Myocyte (in vitro differentiated cells): ENCODE results near the gene NUMBL. TPM values are rescaled to one million over a fixed set of nuclear protein-coding genes. Genes with fewer than 3 reads are reported as not detected.
"Not testable (repeated sequence)": the region's sequence is repeated elsewhere in the genome, so short reads cannot be mapped to it uniquely, and the experiment has no call there.

Experiments used
- DNase-seq: peaks from one replicate; pipeline ENCODE4 v3.0.0-alpha.2; 2012; ENCODE audit warnings: low read depth
- total RNA-seq: library from RNA; depleted of rRNA; stranded (reverse); fragments of >200 nt; gene quantifications from 2 replicates; pipeline ENCODE4 v1.2.3, GENCODE V29; 2014

NUMBL gene
- total RNA-seq, 1 donor from 2014 or later, result 75.4 TPM

DNA sequence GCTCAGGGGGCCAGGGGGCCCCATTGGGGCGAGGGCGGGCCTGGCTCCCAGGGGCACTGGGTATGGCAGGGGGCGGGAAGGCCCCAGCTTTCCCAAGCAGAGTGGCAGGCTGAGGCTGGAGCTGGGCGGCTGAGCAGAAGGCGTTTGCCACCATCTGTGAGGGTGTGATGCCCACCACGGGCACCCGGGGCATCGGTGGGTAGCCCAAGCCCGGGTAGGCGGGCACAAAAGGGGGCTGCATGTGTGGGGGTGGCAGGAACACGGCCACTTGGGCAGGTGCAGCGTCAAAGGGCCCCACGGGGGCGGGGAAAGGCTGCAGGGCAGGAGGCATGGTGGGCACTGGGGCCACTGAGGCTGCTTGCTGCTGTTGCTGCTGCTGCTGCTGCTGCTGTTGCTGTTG is 22.8 kb downstream of the NUMBL start:
- DNase-seq, result no peak

DNA sequence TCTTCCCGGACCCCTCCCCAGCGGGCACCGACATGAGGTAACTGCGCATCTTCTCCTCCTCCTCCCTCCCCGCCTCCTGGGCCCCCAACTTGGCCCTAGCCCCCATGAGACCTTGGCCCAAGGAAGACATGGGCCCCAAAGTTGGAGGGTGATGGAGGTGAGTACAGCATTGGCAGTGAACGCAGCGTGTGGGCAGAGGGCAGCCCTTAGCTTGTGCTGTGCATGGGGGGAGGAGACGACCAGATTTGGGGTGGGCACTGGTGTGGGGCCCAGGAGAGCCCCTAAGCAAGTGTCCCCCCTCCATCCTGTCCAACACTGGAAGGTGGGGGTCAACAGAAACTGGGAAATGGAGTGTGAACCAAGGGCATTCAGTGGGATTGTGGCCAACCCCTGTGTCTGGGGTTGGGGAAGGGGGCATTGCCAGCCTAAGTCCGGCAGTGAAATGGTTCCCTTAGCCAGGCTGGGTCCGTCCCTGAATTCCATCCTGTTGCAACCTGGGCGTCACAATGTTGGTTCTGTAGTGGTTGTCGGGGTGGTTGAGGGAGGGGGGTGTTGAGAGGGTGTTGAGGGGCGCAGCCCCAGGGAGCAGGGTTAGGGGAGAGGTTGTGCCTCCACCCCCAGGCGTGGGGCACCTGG is 23.5 kb downstream of the NUMBL start:
- DNase-seq, result peak; percentile 6

- peak; percentile 65 for DNase-seq
Measured at GRCh38 chr19:40663695-40664692, 26.5 kb downstream of the NUMBL start.

- peak; percentile 89 for DNase-seq
Measured at GRCh38 chr19:40662925-40663694, 27.3 kb downstream of the NUMBL start.

GRCh38 chr19:40661616-40662015 is 28.8 kb downstream of the NUMBL start:
- no peak for DNase-seq

DNA sequence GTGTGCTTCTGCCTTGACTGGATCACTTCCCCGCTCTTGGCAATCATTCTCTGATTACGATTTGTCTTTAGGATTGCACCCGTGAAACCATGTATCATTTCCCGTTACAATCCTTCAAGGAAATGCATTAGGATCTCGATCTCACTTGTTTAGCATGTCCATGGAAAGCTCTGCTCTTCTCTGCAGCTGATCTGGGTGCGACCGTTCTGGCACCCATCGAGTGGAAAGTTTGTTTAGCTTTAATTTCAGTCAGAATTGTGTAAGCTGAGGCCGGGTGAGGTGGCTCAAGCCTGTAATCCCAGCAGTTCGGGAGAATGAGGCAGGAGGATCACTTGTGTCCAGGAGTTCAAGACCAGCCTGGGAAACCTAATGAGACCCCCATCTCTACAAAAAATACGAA is 30.9 kb downstream of the NUMBL start:
- DNase-seq, result no peak

GRCh38 chr19:40659116-40659515 is 31.3 kb downstream of the NUMBL start:
- DNase-seq, result no peak

DNA sequence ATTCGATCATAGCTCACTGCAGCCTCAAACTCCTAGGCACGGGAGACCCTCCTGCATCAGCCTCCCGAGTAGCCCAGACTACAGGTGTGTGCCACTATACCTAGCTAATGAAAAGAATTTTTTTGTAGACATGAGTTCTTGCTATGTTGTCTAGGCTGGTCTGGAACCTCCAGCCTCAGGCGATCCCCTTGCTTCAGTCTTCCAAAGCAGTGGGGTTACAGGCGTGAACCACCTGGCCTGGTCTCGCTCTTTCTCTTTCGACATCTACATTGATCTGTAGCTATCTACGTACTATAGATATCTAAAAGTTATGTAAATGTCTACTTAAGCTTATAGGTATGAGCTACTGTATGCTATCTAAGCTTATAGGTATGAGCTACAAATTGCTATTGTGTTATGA is 32.4 kb downstream of the NUMBL start:
- DNase-seq, result no peak

DNA sequence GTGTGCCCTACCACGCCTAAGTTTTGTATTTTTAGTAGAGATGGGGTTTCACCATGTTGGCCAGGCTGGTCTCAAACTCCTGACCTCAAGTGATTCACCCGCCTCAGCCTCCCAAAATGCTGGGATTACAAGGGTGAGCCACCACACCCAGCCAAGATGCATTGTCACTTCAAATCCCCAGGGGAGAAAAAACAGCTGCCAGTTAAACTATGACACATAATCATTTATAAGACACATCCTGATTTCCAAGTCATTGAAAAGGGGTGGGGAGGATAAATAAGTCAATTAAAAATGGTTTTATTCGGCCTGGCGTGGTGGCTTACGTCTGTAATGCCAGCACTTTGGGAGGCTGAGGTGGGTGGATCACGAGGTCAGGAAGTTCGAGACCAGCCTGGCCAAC is 34.8 kb downstream of the NUMBL start:
- DNase-seq, result not testable (repeated sequence)

DNA sequence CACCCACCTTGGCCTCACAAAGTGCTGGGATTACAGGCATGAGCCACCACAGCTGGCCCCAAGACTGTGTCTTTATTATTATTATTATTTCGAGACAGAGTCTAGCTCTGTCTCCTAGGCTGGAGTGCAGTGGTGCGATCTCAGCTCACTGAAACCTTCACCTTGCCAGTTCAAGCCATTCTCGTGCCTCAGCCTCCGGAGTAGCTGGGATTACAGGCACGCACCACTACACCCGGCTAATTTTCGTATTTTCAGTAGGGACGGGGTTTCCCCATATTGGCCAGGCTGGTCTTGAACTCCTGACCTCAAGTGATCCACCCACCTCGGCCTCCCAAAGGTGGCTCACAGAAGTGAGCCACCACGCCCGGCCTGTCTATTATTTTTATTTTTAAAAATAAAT is 38.1 kb downstream of the NUMBL start:
- DNase-seq, result not testable (repeated sequence)

GRCh38 chr19:40650749-40651305 is 39.6 kb downstream of the NUMBL start:
- DNase-seq, result peak; percentile 93

DNA sequence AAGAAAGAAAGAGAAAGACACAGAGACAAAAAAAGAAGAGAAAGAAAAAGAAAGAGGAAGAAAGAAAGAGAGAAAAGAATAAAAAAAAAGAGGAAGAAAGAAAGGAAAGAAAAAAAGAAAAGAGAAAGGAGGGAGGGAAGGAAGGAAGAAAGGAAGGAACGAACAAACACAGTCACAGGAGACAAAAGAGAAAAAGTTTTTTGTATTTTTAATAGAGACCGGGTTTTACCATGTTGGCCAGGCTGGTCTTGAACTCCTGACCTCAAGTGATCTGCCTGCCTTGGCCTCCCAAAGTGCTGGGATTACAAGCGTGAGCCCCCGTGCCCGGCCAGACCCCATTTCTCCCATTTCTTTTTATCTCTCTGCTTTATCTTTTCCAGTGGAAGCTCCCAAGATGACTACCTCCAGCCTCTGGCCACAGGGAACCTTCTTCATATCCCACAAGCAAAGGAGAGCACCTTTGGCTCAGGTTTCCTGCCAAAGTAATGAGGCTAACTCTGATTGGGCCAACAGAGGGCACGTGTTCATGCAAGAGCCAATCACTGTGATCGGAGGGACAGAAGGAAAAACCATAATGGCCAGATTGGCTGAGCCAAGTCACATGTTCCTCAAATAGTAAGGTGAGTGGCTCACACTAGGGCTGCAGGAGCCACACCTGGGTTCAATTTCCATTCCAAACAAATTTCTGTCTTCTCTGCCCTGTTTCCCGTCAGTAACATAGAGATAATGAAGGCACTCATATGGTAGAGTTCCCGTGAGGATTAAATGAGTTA is 40.4 kb downstream of the NUMBL start:
- not testable (repeated sequence) for DNase-seq

DNA sequence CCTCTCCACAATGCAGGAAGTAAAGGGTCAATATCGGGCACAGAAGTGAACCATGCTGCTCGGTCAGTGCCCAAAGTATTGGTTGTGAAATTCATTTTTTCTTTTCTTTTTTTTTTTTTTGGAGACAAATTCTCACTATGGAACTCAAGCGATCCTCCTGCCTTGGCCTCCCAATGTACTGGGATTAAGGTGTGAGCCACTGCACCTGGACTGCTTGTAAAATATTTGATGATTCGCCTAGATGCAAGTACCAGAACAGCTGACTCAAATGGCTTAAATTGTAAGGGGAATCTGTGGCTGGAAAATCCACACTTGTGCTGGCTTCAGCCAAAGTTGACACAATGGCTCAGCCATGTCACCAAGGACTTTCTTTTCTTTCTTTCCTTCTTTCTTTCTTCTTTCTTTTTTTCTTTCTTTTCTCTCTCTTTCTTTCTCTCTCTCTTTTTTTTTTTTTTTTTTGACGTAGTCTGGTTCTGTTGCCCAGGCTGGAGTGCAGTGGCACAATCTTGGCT is 43.7 kb downstream of the NUMBL start:
- DNase-seq, result peak; percentile 62

DNA sequence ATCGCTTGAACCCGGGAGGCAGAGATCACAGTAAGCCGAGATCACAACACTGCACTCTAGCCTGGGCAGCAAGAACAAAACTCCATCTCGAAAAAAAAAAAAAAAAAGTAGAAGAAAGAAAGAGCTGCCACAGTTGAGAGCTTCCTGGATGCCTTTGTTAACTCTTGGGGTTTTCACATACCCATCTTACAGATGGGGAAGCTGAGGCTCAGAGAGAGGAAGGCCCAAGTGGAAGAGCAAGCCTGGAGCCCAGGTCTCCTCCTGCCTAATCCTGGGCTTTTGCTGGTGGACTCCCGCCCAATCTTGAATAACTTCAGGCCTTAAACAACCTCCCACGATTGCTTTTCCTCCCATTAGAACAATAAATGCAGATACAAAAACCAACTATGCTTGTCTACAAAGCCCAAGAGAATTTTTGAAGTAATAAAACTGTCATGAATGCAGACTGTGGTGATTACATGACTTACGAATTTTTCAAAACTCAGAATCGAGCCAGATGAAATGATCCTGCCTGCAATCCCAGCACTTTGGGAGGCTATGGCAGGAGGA is 47.6 kb downstream of the NUMBL start:
- no peak for DNase-seq

DNA sequence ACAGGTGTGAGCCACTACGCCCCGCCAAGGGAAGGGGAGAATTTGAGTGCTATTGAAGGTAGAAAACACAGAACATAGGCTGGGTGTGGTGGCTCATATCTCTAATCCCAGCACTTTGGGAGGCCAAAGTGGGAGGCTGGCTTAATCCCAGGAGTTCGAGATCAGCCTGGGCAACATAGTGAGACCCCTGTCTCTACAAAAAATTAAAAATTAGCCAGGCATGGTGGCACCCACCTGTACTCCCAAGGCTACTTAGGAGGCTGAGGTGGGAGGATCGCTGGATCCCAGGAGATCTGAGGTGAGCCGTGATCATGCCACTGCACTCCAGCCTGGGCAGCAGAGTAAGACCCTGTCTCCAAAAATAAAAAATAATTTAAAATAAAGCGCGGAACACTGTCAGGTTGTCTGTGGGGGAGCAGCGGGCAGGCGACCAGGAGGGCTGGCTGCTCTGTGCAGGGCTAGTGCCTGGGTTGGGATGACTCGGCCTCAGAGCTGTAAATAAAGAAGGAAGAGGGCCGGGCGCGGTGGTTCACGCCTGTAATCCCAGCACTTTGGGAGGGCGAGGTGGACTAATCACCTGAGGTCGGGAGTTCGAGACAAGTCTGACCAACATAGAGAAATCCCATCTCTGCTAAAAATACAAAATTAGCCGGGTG is 48.3 kb downstream of the NUMBL start:
- DNase-seq, result no peak

- DNase-seq, result no peak
Measured at GRCh38 chr19:40641281-40641680, 49.2 kb downstream of the NUMBL start.

DNA sequence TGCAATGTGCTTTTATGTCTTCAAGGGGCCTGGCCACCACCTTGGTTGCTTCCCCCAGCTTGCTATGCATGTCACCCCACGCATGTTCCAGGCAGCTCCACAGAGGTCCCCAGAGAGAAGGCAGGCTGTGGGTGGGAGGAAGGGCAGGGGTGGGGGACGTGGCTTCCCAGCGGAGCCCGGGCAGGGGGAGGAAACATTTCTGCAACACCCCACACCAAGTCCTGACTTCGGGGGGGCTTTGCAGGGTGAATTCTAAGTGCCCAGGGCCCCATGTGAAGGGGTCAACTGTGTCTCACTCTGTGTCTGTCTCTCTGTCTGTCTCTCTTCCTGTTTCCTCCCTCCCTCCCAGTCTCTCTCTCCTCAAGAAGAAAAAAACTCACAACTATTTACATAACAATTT is 49.7 kb downstream of the NUMBL start:
- no peak for DNase-seq

DNA sequence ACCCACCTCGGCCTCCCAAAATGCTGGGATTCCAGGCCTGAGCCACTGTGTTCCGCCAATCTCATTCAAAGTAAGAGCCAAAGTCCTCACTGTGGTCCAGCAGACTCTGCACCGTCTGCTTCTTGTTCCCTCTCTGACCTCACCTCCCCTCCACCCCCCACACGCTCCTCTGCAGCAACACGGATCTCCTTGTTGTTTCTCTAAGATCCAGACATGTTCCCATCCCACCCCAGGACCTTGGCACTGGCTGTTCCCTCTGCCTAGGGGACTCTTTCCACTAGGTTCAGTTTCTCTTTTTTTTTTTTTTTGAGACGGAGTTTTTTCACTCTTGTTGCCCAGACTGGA is 50.8 kb downstream of the NUMBL start:
- no peak for DNase-seq

DNA sequence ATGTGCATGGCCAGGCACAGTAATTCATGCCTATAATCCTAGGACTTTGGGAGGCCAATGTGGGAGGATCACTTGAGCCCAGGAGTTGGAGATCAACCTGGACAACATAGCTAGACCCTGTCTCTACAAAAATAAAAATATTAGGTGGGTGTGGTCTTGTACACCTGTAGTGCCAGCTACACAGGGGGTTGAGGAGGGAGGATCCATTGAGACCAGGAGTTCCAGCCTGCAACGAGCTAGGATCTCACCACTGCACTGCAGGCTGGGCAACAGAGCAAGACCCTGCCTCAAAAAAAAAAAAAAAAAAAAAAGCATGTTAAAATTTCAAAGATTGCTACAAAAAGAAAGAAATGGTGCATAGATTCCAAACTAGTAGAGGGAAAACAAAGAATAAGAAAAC is 52.1 kb downstream of the NUMBL start:
- DNase-seq, result no peak

GRCh38 chr19:40633207-40633606 is 57.2 kb downstream of the NUMBL start:
- DNase-seq, result no peak
